ELR (cell line): ENCODE measurements around the gene MYL7.

Source experiments
- DNase-seq: peaks from one replicate; pipeline ENCODE4 v3.0.0-alpha.2; 2015; ENCODE audit warnings: low read depth

The MYL7 gene

GRCh38 chr7:44111761-44112160, 29.4 kb downstream of the MYL7 start:
- no peak for DNase-seq

- DNase-seq: no peak
These were observed 30.2 kb downstream of the MYL7 start for GRCh38 chr7:44110719-44111635.

DNA sequence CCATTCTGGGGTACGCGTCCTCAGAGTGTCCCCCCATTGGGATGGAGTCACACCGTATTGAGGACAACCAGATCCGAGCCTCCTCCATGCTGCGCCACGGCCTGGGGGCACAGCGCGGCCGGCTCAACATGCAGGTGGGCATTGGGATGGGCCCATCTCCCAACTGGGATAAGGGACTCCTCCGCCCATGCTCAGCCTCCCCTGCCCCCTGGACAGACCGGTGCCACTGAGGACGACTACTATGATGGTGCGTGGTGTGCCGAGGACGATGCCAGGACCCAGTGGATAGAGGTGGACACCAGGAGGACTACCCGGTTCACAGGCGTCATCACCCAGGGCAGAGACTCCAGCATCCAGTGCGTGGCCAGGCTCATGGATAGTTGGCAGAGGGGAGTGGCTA, 31.1 kb downstream of the MYL7 start:
- no peak for DNase-seq

- no peak for DNase-seq
These were observed 32.1 kb downstream of the MYL7 start for GRCh38 chr7:44108768-44109750.

GRCh38 chr7:44107961-44108767, 33.0 kb downstream of the MYL7 start:
- no peak for DNase-seq

DNA sequence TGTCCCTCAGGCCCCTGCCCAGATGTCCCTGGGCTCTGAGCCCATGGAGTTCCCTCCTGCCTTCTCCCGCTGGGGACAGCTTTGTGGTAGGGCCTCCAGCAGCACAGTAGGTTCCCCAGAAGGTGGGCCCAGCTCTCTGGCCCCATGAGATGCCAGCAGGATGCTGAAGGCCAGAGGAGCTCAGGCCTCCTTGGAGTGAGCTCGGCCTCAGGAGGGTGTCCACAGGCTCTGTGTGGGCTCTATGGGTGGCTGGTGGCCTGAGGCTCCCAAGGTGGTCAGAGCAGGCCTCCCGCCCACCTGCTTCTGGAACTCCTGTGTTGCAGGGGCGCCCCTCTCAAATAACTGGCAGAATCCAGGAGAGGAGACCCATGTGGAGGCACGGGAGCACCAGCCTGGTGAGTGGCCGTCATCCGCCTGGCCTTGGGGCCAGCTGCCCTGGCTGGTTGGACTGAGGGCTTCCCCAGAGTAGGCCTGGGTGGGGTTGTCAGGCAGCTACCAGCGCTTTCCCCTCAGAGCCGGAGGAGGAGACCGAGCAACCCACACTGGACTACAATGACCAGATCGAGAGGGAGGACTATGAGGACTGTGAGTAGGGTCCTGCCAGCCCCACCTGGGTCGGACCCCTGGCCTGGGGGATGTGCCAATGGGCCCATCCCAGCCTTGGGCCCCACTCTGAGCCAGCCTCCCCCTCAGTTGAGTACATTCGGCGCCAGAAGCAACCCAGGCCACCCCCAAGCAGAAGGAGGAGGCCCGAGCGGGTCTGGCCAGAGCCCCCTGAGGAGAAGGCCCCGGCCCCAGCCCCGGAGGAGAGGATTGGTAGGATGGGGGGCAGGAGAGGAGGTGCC, 33.8 kb downstream of the MYL7 start:
- no peak for DNase-seq

DNA sequence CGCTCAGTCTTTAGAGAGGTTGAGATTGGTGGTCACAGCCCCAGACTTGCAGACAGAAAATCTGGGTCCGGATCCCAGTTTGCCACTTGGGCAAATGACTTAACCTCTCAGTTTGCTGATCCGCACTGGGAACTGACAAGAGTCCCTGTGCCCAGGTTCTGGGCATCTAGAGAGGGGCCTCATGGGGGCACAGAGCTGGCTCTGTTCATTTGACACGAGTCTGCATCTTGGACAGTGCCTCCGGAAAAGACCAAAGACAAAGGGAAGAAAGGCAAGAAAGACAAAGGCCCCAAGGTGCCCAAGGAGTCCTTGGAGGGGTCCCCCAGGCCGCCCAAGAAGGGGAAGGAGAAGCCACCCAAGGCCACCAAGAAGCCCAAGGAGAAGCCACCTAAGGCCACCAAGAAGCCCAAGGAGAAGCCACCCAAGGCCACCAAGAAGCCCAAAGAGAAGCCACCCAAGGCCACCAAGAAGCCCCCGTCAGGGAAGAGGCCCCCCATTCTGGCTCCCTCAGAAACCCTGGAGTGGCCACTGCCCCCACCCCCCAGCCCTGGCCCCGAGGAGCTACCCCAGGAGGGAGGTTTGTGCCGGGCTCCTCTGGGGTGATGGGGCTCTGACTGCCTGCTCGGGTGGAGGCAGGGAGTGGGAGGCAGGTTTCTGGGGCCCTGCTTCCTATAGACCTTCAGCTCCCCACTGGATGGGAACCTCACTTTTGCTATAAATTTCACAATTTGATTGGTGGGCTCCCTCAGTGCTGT, 34.6 kb downstream of the MYL7 start:
- DNase-seq: no peak

DNA sequence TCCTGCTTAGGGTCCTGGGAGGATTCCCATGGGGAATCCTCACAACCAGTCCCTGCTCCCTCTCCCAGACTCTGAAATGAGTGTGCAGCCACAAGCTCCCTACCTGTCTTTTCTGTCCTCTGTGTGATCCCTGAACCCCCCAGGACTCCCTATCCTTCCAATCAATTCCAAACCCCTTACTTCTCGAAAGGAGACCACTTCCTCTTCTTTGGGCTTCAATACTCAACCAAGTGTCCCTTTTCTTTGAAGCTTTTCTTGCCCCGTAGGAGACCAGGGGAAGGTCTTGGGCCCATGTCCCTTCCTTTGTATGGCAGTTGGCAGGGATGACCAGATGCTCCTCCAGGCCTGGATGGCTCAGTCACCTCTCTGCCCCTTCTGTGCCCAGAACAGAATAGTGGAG, 35.3 kb downstream of the MYL7 start:
- no peak for DNase-seq

- DNase-seq: peak; percentile 82
These were observed 36.0 kb downstream of the MYL7 start for GRCh38 chr7:44104860-44105771.

DNA sequence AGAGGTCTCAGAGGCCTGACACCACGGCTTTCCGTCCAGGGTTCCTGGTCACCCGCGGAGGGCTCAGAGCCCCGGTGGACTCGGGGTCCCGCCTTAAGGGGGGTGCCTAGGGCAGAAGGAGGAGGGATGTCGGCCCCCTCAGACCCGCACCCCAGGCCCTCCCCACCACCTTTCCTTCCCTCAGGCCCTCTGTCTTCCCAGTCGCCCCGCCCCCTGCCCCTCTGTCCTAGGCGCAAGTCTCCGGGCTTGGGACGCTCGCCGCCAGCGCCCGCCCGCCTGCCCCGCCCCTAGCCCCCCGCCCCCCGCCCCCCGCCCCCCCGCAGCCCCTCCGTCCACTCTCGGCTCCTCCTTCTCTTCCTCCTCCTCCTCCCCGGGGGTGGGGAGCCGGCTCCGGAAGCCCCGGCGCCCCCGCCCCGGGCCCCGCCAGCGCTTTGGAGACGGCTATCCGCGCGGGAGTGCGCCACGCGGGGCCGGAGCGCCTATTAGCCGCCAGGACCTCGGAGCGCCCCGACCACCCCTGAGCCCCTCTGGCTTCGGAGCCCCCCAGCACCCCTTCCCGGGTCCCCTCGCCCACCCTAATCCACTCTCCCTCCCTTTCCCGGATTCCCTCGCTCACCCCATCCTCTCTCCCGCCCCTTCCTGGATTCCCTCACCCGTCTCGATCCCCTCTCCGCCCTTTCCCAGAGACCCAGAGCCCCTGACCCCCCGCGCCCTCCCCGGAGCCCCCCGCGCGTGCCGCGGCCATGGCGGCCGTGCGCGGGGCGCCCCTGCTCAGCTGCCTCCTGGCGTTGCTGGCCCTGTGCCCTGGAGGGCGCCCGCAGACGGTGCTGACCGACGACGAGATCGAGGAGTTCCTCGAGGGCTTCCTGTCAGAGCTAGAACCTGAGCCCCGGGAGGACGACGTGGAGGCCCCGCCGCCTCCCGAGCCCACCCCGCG, 36.9 kb downstream of the MYL7 start, which contains the start of gene AEBP1:
TSS of gene AEBP1 (plus strand) at position 423 of the 937 bp plus-strand sequence. CDS start at position 744, 321 bp downstream.
- DNase-seq: peak; percentile 72

DNA sequence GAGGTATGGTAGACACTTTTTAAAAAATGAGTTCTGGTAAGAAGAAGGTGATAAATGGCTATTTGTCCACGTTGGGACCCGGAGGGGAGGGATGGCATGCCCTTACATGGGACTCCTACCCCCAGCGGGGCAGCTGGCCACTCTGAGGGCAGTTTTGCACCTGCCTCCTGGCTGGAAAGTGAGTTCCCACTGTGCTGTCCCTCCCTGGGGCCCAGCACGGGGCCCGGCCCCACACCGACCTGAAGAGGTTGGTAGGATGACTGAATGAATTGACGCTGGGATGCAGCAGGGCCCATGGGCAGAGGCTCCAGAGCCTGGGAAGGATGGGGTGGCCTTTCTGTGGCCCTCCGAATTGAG, 37.6 kb downstream of the MYL7 start:
- no peak for DNase-seq

DNA sequence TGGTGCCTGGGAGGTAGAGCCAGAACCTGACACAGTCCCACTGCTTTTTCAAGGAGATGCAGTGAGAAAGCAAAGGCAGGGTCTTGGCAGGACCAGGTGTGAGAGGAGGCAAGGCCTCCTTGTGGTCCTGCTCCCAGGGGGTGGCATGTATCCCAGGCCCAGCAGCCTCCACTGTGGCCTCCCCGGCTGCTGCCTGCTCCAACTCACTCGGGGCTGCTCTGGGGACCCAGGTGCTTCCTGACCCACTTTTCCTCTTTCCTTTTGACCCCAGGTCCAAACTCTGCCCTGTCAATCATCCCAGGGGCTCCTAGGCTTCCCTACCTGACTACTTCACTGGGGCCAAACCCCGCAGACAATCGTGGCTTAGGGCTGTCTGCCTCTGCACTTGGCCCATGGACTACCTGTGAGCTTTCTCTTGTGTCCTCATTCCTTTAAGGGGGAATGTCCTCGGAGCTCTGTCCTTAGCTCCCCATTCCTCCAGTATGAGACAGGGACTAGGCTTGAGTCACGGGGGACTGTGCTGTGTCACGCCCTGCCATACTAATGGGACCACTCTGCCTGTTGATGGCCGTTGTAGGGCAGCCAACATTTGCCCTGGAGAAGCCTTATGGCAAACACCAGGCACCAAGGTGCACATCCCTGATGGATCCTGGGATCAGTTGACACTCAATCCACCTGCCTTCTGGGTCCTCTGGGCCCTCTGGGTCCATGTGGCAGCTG, 38.1 kb downstream of the MYL7 start:
- no peak for DNase-seq

- DNase-seq: peak; percentile 67
These were observed 38.9 kb downstream of the MYL7 start for GRCh38 chr7:44101966-44102845.

DNA sequence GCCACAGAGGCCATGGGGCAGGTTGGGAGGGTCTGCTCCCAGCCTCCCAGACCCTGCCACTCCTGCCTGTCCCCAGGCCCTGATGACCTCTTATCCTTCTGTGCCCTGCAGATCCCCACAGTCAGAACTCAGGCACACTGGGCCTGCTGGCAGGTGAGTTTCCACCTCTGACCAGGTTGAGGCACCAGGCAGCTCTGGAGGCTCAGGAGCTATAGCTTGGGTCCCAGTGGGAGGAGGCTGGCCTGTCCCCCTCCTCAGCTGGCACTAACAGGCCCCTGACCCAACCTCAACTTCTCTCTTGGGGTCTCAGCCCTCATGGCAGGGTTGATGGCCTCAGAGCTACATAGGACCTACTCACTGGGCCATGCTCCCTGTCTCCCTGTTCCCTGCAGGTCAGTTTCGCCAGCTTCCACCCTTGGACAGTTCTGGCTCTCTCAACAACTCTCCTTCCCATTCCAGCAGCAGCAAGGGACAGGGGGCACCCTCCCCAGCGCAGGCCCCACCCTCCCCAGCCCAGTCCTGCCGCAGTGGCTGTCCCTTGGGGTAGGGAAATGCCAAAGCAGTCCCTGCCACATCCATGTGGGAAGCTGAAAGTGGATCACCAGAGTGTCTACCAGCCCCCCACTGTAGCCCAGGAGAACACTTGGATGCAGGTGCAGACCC, 39.7 kb downstream of the MYL7 start:
- DNase-seq: no peak

DNA sequence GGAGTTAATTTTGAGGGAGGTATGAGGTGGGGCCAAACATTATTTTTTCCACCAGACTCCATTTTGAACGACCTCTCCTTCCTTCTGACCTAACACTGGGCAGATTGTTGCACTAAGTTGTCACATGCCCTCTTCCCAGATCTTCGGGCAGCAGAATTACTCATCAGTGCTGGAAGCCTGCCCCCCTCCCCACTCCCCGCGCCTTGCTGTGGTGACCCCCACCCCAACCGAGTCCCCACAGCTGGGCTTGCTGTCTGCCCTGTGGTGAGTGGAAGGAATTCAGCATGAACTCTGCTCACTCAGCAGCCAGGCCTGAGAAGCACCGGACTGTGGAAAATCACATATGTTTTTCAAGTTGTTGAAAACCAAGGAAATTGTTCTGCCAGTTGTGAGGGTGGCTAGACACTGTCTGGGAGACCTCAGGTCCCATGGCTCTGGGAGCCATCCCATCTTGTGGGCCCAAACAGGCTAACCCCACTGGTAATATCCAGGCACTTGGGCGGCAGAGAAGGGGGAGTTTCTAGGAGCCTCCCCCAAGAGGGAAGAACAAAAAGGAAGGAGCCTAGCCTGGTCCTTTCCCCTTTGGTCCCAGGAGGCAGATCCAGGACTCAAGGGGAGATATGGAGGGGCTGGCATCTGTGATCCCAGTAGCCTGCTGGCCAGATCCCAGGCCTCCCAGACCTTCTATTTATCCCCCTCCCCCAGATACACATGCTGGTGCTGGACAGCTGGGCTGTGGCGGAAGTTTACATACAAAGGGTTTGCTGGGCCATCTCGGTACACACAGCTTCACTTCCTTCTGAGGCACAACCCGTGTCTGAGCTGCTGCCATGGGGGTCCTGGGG, 40.5 kb downstream of the MYL7 start:
- peak; percentile 40 for DNase-seq
